Omental fat pad (tissue), 4 donors: ENCODE data around the gene CDC42EP2. TPM values are rescaled to one million over a fixed set of nuclear protein-coding genes. Genes with fewer than 3 reads are reported as not detected.

ENCODE experiments used
- ATAC-seq: fragments of 150-250 bp; one replicate; pipeline ENCODE4 v1.9.1; 2016; ENCODE audit warnings: mild to moderate bottlenecking, moderate library complexity; ENCODE audit not compliant: low FRiP score
- DNase-seq: peaks from one replicate; pipeline ENCODE4 v3.0.0-alpha.2; 2019; ENCODE audit warnings: low spot score
- total RNA-seq, 4 donors: library from RNA; depleted of rRNA; stranded (reverse); fragments of >200 nt; gene quantifications; one replicate each; pipeline ENCODE4 v1.1.0, GENCODE V29; 2016
- TF ChIP-seq, protein P1 (sequence below), 3 donors: fragments of 450-650 bp; IDR thresholded peaks; one replicate each; pipeline ENCODE4 v1.5.1; 2016 to 2017; ENCODE audit warnings: antibody characterized with exemption in 3 of 3, mild to moderate bottlenecking in 3 of 3, moderate library complexity in 2 of 3

The CDC42EP2 gene
- total RNA-seq, 4 donors from 2014 or later: 44.0 to 120 (median 68.6) TPM

DNA sequence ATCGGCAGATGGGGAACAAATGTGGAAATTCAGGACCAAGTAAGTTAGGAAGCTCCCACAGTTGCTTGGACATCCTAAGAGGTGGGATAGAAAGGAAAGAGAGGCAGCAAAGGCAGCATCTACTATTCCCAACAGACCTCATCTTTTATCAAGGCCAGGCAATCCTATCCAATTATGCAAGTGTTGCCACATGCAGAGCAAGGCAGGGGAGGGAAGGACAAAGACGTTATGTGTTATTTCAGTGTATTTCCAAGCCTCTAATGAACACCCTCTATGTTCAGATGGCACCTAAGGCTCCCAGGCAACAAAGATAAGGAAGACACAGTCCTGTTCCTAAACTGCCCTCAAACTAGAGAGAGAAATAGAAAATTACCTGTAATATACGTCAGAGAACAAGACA lies 49.1 kb downstream of the CDC42EP2 start:
- TF ChIP-seq, protein P1, sequence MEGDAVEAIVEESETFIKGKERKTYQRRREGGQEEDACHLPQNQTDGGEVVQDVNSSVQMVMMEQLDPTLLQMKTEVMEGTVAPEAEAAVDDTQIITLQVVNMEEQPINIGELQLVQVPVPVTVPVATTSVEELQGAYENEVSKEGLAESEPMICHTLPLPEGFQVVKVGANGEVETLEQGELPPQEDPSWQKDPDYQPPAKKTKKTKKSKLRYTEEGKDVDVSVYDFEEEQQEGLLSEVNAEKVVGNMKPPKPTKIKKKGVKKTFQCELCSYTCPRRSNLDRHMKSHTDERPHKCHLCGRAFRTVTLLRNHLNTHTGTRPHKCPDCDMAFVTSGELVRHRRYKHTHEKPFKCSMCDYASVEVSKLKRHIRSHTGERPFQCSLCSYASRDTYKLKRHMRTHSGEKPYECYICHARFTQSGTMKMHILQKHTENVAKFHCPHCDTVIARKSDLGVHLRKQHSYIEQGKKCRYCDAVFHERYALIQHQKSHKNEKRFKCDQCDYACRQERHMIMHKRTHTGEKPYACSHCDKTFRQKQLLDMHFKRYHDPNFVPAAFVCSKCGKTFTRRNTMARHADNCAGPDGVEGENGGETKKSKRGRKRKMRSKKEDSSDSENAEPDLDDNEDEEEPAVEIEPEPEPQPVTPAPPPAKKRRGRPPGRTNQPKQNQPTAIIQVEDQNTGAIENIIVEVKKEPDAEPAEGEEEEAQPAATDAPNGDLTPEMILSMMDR (IDR thresholded peaks at IDR 0.05): no peak
- no peak for DNase-seq
- ATAC-seq: no peak

DNA sequence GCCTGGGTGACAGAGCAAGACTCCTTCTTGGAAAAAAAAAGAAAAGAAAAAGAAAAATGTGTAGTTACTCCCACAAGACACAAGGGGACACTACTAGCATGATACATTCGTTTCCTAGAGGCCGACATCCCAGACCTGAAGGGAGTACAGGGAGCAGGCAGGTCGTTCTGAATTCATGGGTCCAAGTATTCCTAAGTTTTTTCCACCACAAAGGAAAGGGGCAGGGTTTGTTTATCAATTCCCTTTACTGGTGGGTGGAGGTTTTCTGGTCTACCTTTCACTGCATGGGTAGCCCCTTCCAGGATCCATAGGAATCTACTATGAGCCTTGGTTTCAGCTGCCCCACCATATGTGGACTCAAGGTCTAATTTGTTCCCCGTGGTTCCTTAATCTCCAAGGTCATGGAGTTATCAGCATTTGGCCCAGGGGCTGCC lies 51.7 kb downstream of the CDC42EP2 start:
- no peak for DNase-seq
- TF ChIP-seq, protein P1 (IDR thresholded peaks at IDR 0.05): peak in 1 of 3 donors; percentile 69

GRCh38 chr11:65370659-65371049 lies 56.0 kb downstream of the CDC42EP2 start:
- no peak for ATAC-seq
- no peak for DNase-seq
- TF ChIP-seq, protein P1 (IDR thresholded peaks at IDR 0.05): no peak

More for the DNA sequence above, 51.7 kb downstream of the CDC42EP2 start:
- peak; percentile 68 for ATAC-seq

Other genes with a start within 250 kb of the CDC42EP2 start
- 1 to 10 TPM in 2 of 4 donors, under 1 TPM in 1, not detected in 1; 0.56 to 2.8 (median 1.4) TPM for gene CDCA5, start 230.8 kb upstream of the CDC42EP2 start, total RNA-seq
- gene ZFPL1, start 230.6 kb upstream of the CDC42EP2 start, total RNA-seq: 10 to 100 TPM; 21.3 to 44.5 (median 32.6) TPM
- 100 to 1,000 TPM; 151 to 208 (median 192) TPM for gene VPS51, start 218.7 kb upstream of the CDC42EP2 start, total RNA-seq
- gene TM7SF2, start 203.0 kb upstream of the CDC42EP2 start, total RNA-seq: 100 to 1,000 TPM in 1 of 4 donors, 10 to 100 TPM in 3; 44.8 to 345 (median 88.6) TPM
- gene ZNHIT2, start 197.2 kb upstream of the CDC42EP2 start, total RNA-seq: 10 to 100 TPM; 12.1 to 18.6 (median 15.3) TPM
- 100 to 1,000 TPM; 612 to 842 (median 711) TPM for gene FAU, start 192.7 kb upstream of the CDC42EP2 start, total RNA-seq
- 10 to 100 TPM; 37.2 to 47.9 (median 43.2) TPM for gene MRPL49, start 192.5 kb upstream of the CDC42EP2 start, total RNA-seq
- 10 to 100 TPM; 47.1 to 58.2 (median 50.5) TPM for gene SYVN1, start 180.3 kb upstream of the CDC42EP2 start, total RNA-seq
- gene SPDYC, start 144.6 kb upstream of the CDC42EP2 start, total RNA-seq: not detected
- gene CAPN1, start 132.9 kb upstream of the CDC42EP2 start, total RNA-seq: 100 to 1,000 TPM in 2 of 4 donors, 10 to 100 TPM in 2; 72.8 to 109 (median 92.9) TPM
- gene POLA2, start 52.9 kb upstream of the CDC42EP2 start, total RNA-seq: 10 to 100 TPM in 1 of 4 donors, 1 to 10 TPM in 3; 3.5 to 13.7 (median 6.9) TPM
- 10 to 100 TPM; 23.3 to 32.9 (median 27.3) TPM for gene DPF2, start 19.0 kb downstream of the CDC42EP2 start, total RNA-seq
- gene TIGD3, start 39.9 kb downstream of the CDC42EP2 start, total RNA-seq: 1 to 10 TPM in 1 of 4 donors, under 1 TPM in 3; 0.36 to 2.0 (median 0.50) TPM
- 1 to 10 TPM; 4.1 to 9.2 (median 6.0) TPM for gene SLC25A45, start 67.8 kb downstream of the CDC42EP2 start, total RNA-seq
- 10 to 100 TPM; 29.2 to 77.9 (median 58.9) TPM for gene FRMD8, start 71.8 kb downstream of the CDC42EP2 start, total RNA-seq
- 1,000 to 10,000 TPM in 1 of 4 donors, 100 to 1,000 TPM in 3; 447 to 1,169 (median 678) TPM for gene NEAT1, start 107.9 kb downstream of the CDC42EP2 start, total RNA-seq
- over 10,000 TPM; 11,614 to 21,764 (median 16,063) TPM for gene MALAT1, start 184.2 kb downstream of the CDC42EP2 start, total RNA-seq
- 100 to 1,000 TPM in 1 of 4 donors, 10 to 100 TPM in 3; 75.4 to 105 (median 88.8) TPM for gene SCYL1, start 210.2 kb downstream of the CDC42EP2 start, total RNA-seq
- gene LTBP3, start 243.5 kb downstream of the CDC42EP2 start, total RNA-seq: 10 to 100 TPM; 67.3 to 84.8 (median 76.5) TPM